ENCODE measurements around the gene TAF1. TPM values are rescaled to one million over a fixed set of nuclear protein-coding genes. Genes with fewer than 3 reads are reported as not detected.
"Not testable (repeated sequence)": the region's sequence is repeated elsewhere in the genome, so short reads cannot be mapped to it uniquely, and the experiment has no call there.

Gene TAF1
- total RNA-seq, 1 donor from 2014 or later: 42.1 TPM

GRCh38 chrX:71366674-71367256 is 608 bp downstream of the TAF1 start:
- Mint-ChIP-seq H3K36me3 (ENCODE audit: unreplicated experiment) (no peaks in the 10 kb centered on the region), H3K4me3 (ENCODE audit: unreplicated experiment) (peak overlapping the region; percentile 98), H3K27me3 (ENCODE audit: unreplicated experiment) (peaks cover 1% of the 10 kb centered on the region), H3K9me3 (ENCODE audit: unreplicated experiment) (peaks cover 7% of the 10 kb centered on the region), H3K27ac (ENCODE audit: unreplicated experiment) (peak overlapping the region; percentile 93), H3K4me1 (ENCODE audit: low read depth, unreplicated experiment) (peaks cover 6% of the 10 kb centered on the region)
- peak; percentile 30 for DNase-seq
- TF ChIP-seq CTCF (IDR thresholded peaks at IDR 0.05; ENCODE audit: partially characterized antibody, unreplicated experiment): no peak

- peak overlapping the region; percentile 98 for H3K4me3 Mint-ChIP-seq (ENCODE audit: unreplicated experiment)
- TF ChIP-seq CTCF (IDR thresholded peaks at IDR 0.05; ENCODE audit: partially characterized antibody, unreplicated experiment): no peak
- peaks cover 7% of the 10 kb centered on the region for H3K9me3 Mint-ChIP-seq (ENCODE audit: unreplicated experiment)
- no peak for DNase-seq
- H3K27ac Mint-ChIP-seq (ENCODE audit: unreplicated experiment): peak overlapping the region; percentile 93
- no peaks in the 10 kb centered on the region for H3K36me3 Mint-ChIP-seq (ENCODE audit: unreplicated experiment)
- H3K4me1 Mint-ChIP-seq (ENCODE audit: low read depth, unreplicated experiment): peaks cover 6% of the 10 kb centered on the region
- peaks cover 1% of the 10 kb centered on the region for H3K27me3 Mint-ChIP-seq (ENCODE audit: unreplicated experiment)
Observed at GRCh38 chrX:71367396-71367795, 1.2 kb downstream of the TAF1 start.

GRCh38 chrX:71372388-71372787 is 6.2 kb downstream of the TAF1 start:
- Mint-ChIP-seq H3K27me3 (ENCODE audit: unreplicated experiment) (no peaks in the 10 kb centered on the region), H3K4me1 (ENCODE audit: low read depth, unreplicated experiment) (peaks cover 5% of the 10 kb centered on the region), H3K4me3 (ENCODE audit: unreplicated experiment) (no peak overlapping the region), H3K27ac (ENCODE audit: unreplicated experiment) (no peak overlapping the region), H3K36me3 (ENCODE audit: unreplicated experiment) (no peaks in the 10 kb centered on the region), H3K9me3 (ENCODE audit: unreplicated experiment) (no peaks in the 10 kb centered on the region)
- no peak for TF ChIP-seq CTCF (IDR thresholded peaks at IDR 0.05; ENCODE audit: partially characterized antibody, unreplicated experiment)
- no peak for DNase-seq

- Mint-ChIP-seq H3K4me1 (ENCODE audit: low read depth, unreplicated experiment) (peaks cover 3% of the 10 kb centered on the region), H3K9me3 (ENCODE audit: unreplicated experiment) (no peaks in the 10 kb centered on the region), H3K27me3 (ENCODE audit: unreplicated experiment) (peaks cover 1% of the 10 kb centered on the region), H3K27ac (ENCODE audit: unreplicated experiment) (no peak overlapping the region), H3K4me3 (ENCODE audit: unreplicated experiment) (no peak overlapping the region), H3K36me3 (ENCODE audit: unreplicated experiment) (no peaks in the 10 kb centered on the region)
- TF ChIP-seq CTCF (IDR thresholded peaks at IDR 0.05; ENCODE audit: partially characterized antibody, unreplicated experiment): no peak
- DNase-seq: no peak
Observed at GRCh38 chrX:71378732-71379131, 12.6 kb downstream of the TAF1 start.

- not testable (repeated sequence) for H3K36me3 Mint-ChIP-seq (ENCODE audit: unreplicated experiment); H3K27ac Mint-ChIP-seq (ENCODE audit: unreplicated experiment); DNase-seq; H3K9me3 Mint-ChIP-seq (ENCODE audit: unreplicated experiment); H3K4me3 Mint-ChIP-seq (ENCODE audit: unreplicated experiment); H3K27me3 Mint-ChIP-seq (ENCODE audit: unreplicated experiment); H3K4me1 Mint-ChIP-seq (ENCODE audit: low read depth, unreplicated experiment)
Observed at GRCh38 chrX:71391725-71392124, 25.6 kb downstream of the TAF1 start.

Data from glutamatergic neuron (in vitro differentiated cells).